HuH-7.5 (cell line): ENCODE results near the gene TBX1.

Experiments
- DNase-seq: peaks from one replicate; pipeline ENCODE4 v3.0.0; 2011; ENCODE audit warnings: low spot score

The TBX1 gene

DNA sequence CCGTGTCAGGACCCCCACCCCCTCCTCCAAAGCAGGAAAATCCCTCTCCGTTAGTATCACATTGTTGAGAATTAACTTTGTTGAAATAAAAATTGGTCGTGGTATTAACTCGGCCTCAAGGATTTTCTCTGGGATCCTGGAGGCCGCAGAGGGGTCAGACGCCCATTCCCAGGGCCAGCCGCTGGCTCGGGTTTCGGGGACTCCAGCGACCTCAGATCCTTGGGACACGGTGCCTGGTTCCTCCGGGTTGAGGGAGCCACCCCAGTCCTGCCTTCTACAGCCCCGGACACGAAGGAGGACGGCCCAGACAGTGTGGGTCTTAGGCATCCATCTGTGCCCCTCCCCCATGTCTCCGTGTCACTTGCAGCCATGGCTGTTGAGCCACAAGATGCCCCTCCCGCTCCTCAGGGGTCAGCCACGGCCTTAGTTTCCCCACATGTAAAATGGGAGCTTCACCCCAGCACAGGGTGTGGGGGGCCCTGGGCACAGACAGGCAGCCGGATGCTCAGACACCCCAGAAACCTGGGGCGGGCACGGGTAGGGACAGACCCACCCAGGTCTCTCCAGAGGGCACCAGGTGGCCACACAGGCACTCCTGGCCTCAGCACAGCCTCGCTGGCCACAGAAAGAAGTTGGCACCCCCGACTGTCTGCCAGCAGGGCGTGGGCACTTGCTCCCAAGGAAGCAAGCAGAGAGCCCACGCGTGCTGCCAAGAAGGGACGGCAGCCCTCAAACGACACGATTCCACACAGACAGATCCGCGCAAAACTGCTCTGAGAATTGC is 21.7 kb upstream of the TBX1 start:
- no peak for DNase-seq

DNA sequence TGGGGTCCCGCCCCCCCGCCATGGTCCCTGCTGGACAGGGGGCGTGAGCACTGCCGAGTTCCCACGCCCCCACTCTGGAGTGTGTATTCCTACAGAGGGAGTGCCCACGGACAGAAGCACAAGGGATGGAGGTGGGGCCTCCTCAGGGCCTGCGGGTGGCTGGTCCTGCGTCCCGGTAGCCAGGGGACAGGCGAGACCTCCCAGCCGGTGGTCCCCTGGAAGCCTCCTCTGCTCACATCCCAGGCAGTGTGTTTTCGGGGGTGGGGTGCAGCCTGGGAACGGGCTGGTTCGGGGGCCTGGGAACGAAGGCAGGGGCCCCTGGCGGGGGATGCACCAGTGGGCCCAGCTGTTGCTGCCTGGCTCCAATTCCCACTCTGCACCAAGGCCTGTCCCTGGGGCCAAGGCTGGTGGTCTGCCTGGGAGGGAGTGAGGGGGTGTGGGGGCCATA is 21.1 kb upstream of the TBX1 start:
- no peak for DNase-seq

DNA sequence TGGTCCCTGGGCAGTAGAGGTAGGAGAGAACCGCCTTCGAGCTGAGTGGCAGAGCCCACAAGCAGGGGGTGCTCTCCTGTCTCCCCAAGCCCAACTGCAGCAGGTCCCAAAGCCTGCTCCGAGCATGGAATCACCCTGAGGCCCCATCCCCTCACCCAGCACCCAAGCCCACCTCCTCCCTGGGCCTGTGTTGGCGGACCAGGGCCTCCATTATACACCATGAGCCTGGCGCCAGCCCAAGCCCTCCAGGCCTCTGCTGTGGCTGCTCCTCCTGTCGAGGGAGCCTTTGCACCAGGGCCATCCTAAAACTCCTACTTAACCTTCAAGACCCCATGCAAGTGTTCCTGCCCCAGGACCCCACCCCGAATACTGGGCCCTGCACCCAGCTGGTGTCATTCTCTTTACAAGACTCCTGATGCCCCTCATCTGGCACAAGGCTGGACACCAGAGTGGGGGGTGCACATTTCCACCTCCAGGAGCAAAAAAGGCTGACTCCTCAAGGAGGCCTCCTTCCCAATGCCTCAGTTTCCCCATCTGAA is 20.6 kb upstream of the TBX1 start:
- DNase-seq: no peak

DNA sequence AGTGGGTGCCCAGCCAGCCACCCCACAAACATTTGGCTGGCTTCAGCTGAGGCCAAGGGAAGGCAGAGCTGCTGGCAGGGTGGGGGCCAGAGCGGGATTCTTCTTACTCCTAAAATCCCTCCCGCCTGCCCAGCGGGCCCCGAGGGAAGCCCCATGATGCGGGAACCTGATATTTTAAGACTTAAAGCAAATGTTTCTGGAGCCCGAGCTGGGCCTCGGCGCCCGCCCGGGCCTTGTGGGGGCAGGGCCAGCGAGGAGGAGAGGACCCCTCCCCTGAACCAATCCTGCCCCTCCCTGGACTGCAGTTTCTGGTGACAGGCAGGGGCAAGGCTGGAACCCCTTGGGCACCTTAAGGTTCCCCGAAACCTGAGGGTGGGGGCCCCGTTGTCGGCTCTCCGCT is 20.0 kb upstream of the TBX1 start:
- DNase-seq: no peak

DNA sequence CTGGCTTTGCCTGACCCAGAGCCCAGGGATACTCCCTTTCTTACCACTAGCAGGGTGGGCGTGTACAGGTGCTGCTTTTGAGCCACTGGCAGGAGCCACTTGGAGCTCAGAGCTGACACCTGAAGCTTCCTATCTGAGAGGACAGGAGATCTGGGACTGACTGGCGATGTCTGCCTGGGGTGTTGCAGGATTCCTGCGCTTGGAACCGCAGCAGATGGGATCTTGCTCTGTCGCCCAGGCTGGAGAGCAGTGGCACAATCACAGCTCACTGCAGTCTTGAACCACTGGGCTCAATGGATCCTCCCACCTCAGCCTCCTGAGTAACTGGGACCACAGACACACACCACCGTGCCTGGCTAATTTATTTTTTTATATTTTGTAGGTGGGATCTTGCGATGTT is 19.5 kb upstream of the TBX1 start:
- DNase-seq: no peak

DNA sequence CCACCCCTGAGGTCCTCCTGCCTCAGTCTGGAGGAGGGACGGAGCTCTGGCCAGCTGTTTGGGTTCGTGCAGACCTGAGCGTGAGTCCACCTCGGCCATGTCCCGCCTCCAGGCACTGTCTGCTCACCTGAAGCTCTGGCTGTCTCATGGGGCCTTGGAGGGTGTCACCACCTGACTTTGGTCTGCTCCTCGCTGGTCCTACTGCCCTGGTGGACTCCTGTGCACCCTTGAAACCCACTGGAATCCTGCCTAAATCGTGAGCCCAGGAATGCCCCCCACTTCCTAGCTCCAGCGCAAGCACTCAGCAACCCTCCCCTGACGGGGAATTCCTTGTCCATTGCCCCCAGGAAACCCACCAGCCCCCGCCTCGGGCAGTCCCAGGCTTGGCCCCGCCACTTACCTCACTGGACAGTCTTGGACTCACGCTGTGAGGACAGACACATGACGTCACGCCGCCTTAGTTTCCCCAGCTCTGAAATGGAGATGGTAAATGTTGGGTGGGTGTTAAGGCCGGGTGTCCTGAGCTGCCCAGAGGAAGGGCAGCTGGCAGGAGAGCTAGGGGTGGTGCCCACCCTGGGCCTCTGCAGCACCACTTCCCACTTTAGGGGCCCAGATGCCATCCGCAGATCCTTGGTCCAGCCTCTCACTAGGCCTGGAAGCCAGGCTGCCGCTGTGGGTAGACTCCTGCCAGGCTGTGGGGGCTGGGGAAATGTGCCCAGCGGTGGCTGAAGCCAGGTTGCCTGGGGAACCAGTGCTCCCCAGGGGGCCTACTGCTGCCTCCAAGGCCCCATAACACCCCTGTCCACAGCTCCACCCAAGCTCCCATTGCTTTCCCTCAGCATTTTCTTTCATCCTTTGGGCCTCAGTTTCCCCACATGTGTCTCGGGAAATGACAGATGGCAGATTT is 18.2 kb upstream of the TBX1 start:
- DNase-seq: no peak

DNA sequence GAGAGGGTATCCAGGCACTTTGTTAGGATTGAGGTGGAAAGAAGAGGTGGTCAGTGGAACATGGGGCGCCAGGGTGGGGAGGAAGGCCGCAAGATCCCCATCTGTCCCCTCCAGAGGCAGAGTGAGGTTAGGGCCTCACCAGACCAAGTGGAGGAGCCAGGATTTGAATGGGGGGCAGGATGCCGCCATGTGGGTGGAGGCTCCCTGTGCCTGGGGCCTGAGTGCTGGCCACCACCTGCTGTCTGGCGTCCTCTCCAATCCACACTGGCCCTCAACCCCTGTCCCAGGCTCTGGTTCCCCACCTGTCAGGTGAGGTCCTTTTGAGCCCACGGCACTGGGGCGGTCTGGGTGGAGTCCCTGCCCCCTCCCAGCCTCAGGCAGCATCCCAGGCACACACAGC is 17.5 kb upstream of the TBX1 start:
- no peak for DNase-seq

DNA sequence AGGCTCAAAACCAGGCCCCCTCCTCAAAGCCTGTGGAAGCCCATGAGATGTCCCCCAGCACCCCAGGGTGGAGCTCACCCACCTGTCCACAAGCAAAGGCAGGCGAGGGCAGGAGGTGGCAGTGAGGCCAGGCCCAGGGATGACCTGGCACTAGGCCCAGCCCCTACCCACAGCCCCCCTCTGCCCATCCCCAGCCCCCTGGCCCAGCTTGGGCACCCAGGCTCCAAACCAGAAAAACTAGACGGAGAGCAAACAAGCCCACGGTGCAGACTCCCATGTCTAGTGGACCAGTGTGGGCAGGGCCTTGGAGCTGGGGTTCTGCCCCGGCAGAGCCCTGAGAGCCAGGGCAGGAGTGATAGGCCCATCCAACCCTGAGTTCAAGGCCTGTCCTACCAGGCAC is 16.9 kb upstream of the TBX1 start:
- DNase-seq: no peak

GRCh38 chr22:19744350-19745006 is 16.1 kb upstream of the TBX1 start:
- DNase-seq: no peak

GRCh38 chr22:19745155-19746101 is 15.2 kb upstream of the TBX1 start:
- no peak for DNase-seq

- DNase-seq: no peak
These were observed 13.9 kb upstream of the TBX1 start for GRCh38 chr22:19746726-19747125.

GRCh38 chr22:19747551-19747950 is 13.0 kb upstream of the TBX1 start:
- no peak for DNase-seq

DNA sequence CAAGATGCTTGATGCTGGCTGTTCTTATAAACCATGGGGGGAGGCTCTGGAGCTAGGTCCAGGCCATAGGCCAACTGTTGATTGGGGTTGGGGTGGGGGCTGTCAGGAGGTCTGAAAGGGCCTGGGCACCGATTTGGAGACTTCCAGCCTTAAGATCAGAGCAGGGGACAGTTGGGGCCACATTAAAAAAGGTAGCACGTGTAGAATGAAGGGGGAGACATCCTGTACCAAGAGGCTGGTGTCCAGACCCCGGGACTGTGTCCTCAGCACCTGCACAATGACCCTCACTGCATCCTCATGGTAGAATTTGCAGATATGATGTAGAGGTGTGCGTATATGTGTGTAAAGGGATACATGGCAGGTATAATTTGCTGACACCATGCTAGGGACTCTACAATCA is 12.4 kb upstream of the TBX1 start:
- no peak for DNase-seq

- no peak for DNase-seq
These were observed 11.4 kb upstream of the TBX1 start for GRCh38 chr22:19748991-19749664.

DNA sequence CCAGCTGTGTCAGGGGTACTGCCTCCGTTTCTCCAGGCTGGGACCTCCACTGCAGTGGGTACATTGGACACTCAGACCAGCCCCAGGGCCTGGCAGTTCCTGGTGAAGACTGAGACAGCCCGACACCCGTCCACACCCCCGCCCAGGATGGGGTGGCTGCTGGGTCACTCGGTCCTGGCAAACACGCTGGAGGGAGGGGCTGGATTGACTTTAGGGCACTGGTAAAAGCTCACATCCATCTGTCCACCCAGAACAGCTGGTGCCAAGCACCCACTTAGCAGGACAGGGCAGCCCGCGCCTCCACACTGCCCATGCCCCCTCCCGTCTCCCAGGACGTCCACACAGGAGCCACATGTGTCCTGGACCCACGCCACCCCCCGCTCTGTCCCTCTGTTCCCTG is 10.7 kb upstream of the TBX1 start:
- DNase-seq: no peak

- DNase-seq: no peak
These were observed 9.8 kb upstream of the TBX1 start for GRCh38 chr22:19750507-19751490.

- DNase-seq: no peak
These were observed 8.9 kb upstream of the TBX1 start for GRCh38 chr22:19751497-19752245.

- no peak for DNase-seq
These were observed 7.3 kb upstream of the TBX1 start for GRCh38 chr22:19753090-19753842.
